ENCODE measurements around the gene SCFD2. TPM values are rescaled to one million over a fixed set of nuclear protein-coding genes. Genes with fewer than 3 reads are reported as not detected.

The SCFD2 gene
- total and polyA plus RNA-seq, 4 donors: 4.3 to 28.8 (median 7.4) TPM

DNA sequence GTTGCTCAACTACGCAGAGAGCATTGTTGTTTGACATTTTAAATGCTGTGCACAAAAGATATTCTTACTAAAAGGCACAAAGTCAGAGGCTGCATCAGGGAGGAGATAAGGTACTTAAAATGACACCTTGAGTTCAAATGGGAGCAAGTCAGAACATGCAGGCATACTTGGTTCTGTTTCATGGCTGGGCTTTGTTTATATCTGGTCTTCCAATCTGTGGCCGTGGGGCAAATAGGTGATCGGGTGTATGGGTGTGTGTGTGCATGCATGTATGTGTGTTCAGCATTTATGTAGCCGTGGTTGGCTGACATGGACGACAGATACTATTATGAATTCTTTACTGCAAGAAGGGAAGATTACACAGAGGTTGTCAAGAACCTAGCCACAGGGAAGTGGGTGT, 397.6 kb downstream of the SCFD2 start:
- Histone ChIP-seq H3K9ac (ENCODE audit: low read depth in 1 of 2, low read length in 2 of 2) (no peak overlapping the region), H3K36me3 (ENCODE audit: control insufficient read depth in 4 of 4, insufficient read depth in 3 of 4, low read depth in 1 of 4, low read length in 3 of 4) (no peaks in the 10 kb centered on the region), H3K4me1 (ENCODE audit: control insufficient read depth in 4 of 4, insufficient read depth in 4 of 4, low read length in 3 of 4) (no peaks in the 10 kb centered on the region), H3K9me3 (ENCODE audit: control insufficient read depth in 4 of 4, low read length in 3 of 4) (no peaks in the 10 kb centered on the region), H3K27ac (ENCODE audit: low read depth in 1 of 2, low read length in 2 of 2) (no peak overlapping the region), H3K27me3 (ENCODE audit: control insufficient read depth in 4 of 4, insufficient read depth in 4 of 4, low read length in 3 of 4) (no peaks in the 10 kb centered on the region), H3K4me3 (ENCODE audit: low read depth in 1 of 3, low read length in 3 of 3) (no peak overlapping the region)
- no peak for DNase-seq (ENCODE audit: low spot score)
- TF ChIP-seq RAD21 (IDR thresholded peaks at IDR 0.05) (no peak), FOXA2 (IDR thresholded peaks at IDR 0.05) (no peak), JUND (IDR thresholded peaks at IDR 0.05) (no peak)
- TF ChIP-seq, protein P1, sequence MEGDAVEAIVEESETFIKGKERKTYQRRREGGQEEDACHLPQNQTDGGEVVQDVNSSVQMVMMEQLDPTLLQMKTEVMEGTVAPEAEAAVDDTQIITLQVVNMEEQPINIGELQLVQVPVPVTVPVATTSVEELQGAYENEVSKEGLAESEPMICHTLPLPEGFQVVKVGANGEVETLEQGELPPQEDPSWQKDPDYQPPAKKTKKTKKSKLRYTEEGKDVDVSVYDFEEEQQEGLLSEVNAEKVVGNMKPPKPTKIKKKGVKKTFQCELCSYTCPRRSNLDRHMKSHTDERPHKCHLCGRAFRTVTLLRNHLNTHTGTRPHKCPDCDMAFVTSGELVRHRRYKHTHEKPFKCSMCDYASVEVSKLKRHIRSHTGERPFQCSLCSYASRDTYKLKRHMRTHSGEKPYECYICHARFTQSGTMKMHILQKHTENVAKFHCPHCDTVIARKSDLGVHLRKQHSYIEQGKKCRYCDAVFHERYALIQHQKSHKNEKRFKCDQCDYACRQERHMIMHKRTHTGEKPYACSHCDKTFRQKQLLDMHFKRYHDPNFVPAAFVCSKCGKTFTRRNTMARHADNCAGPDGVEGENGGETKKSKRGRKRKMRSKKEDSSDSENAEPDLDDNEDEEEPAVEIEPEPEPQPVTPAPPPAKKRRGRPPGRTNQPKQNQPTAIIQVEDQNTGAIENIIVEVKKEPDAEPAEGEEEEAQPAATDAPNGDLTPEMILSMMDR (IDR thresholded peaks at IDR 0.05; ENCODE audit: low read depth, low read length, missing input control): no peak
- whole genome bisulfite sequencing: 90% methylated on average over 5 of the region's 5 CpGs

DNA sequence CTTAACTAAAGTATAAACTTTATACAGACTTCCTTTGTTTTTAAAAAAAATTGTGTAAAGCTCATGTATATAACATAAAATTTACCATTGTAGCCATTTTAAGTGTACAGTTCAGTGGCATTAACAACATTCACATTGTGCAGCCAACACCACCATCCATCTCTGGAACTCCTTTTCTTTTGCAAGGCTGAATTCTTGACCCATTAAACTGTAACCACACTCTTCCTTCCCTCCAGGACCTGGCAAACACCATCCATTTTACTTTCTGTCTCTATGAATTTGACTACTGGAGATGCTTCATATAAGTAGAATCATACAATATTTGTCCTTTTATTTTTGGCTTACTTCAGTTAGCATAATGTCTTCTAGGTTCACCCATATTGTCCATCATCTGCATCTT, 399.1 kb downstream of the SCFD2 start:
- Histone ChIP-seq H3K9me3 (ENCODE audit: control insufficient read depth in 4 of 4, low read length in 3 of 4) (no peaks in the 10 kb centered on the region), H3K9ac (ENCODE audit: low read depth in 1 of 2, low read length in 2 of 2) (no peak overlapping the region), H3K27me3 (ENCODE audit: control insufficient read depth in 4 of 4, insufficient read depth in 4 of 4, low read length in 3 of 4) (no peaks in the 10 kb centered on the region), H3K4me1 (ENCODE audit: control insufficient read depth in 4 of 4, insufficient read depth in 4 of 4, low read length in 3 of 4) (peaks cover 0 to 3% (median 0%) of the 10 kb centered on the region in 4 donors), H3K27ac (ENCODE audit: low read depth in 1 of 2, low read length in 2 of 2) (no peak overlapping the region), H3K36me3 (ENCODE audit: control insufficient read depth in 4 of 4, insufficient read depth in 3 of 4, low read depth in 1 of 4, low read length in 3 of 4) (no peaks in the 10 kb centered on the region), H3K4me3 (ENCODE audit: low read depth in 1 of 3, low read length in 3 of 3) (no peak overlapping the region)
- TF ChIP-seq, protein P2, sequence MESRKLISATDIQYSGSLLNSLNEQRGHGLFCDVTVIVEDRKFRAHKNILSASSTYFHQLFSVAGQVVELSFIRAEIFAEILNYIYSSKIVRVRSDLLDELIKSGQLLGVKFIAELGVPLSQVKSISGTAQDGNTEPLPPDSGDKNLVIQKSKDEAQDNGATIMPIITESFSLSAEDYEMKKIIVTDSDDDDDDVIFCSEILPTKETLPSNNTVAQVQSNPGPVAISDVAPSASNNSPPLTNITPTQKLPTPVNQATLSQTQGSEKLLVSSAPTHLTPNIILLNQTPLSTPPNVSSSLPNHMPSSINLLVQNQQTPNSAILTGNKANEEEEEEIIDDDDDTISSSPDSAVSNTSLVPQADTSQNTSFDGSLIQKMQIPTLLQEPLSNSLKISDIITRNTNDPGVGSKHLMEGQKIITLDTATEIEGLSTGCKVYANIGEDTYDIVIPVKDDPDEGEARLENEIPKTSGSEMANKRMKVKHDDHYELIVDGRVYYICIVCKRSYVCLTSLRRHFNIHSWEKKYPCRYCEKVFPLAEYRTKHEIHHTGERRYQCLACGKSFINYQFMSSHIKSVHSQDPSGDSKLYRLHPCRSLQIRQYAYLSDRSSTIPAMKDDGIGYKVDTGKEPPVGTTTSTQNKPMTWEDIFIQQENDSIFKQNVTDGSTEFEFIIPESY (IDR thresholded peaks at IDR 0.05): no peak
- TF ChIP-seq RXRA (IDR thresholded peaks at IDR 0.05) (no peak), NR2F2 (IDR thresholded peaks at IDR 0.05) (no peak), HNF4A (conservative IDR thresholded peaks at IDR 0.05) (no peak), SP1 (IDR thresholded peaks at IDR 0.05) (no peak), JUND (IDR thresholded peaks at IDR 0.05) (no peak), FOXA1 (IDR thresholded peaks at IDR 0.05) (no peak), TAF1 (conservative IDR thresholded peaks at IDR 0.05) (no peak), HNF4G (IDR thresholded peaks at IDR 0.05) (no peak)
- TF ChIP-seq, protein P3, sequence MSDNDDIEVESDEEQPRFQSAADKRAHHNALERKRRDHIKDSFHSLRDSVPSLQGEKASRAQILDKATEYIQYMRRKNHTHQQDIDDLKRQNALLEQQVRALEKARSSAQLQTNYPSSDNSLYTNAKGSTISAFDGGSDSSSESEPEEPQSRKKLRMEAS (IDR thresholded peaks at IDR 0.05): no peak
- TF ChIP-seq, protein P4, sequence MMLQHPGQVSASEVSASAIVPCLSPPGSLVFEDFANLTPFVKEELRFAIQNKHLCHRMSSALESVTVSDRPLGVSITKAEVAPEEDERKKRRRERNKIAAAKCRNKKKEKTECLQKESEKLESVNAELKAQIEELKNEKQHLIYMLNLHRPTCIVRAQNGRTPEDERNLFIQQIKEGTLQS (IDR thresholded peaks at IDR 0.05): no peak
- TF ChIP-seq, protein P1 (IDR thresholded peaks at IDR 0.05; ENCODE audit: low read depth, low read length, missing input control): no peak
- DNase-seq (ENCODE audit: low spot score): no peak
